GM12878 (cell line): Measurements from ENCODE around the gene CTNS. TPM values are rescaled to one million over a fixed set of nuclear protein-coding genes. Genes with fewer than 3 reads are reported as not detected.
A peak's percentile ranks its signal among the peaks of the same experiment; 100 is the strongest.

Experiments used
- CBX5 ChIP-seq: sonication (generic); IDR thresholded peaks from 2 replicates; pipeline ENCODE4 v1.6.1; 2016; ENCODE audit warnings: low read depth, moderate library complexity, mild to moderate bottlenecking, inconsistent platforms
- EED ChIP-seq: sonication (generic); IDR thresholded peaks from 2 replicates; pipeline ENCODE4 v1.6.1; 2016; ENCODE audit warnings: antibody characterized with exemption, low read depth
- ESRRA ChIP-seq: IDR thresholded peaks from 2 replicates; pipeline ENCODE4 v1.6.1; 2012; ENCODE audit warnings: mild to moderate bottlenecking, low read length, improper control_type of control experiment
- ETV6 ChIP-seq, 2 experiments: fragments of 450-650 bp in 1 of 2; IDR thresholded peaks in 1 of 2; conservative IDR thresholded peaks in 1 of 2; 2 replicates each; pipeline ENCODE4 v1.6.1; 2014; ENCODE audit warnings: antibody characterized with exemption in 1 of 2, borderline replicate concordance in 1 of 2, low read depth in 1 of 2, mild to moderate bottlenecking in 1 of 2, moderate library complexity in 1 of 2
- FOXK2 ChIP-seq: fragments of 450-650 bp; IDR thresholded peaks from 2 replicates; pipeline ENCODE4 v1.6.1; 2017; ENCODE audit warnings: mild to moderate bottlenecking, moderate library complexity
- GATAD2B ChIP-seq: fragments of 450-650 bp; conservative IDR thresholded peaks from 2 replicates; pipeline ENCODE4 v1.6.1; 2017; ENCODE audit warnings: low read depth, mild to moderate bottlenecking, moderate library complexity
- HDGF ChIP-seq: fragments of 450-650 bp; IDR thresholded peaks from 2 replicates; pipeline ENCODE4 v1.6.1; 2016; ENCODE audit warnings: antibody characterized with exemption
- JUNB ChIP-seq: IDR thresholded peaks from 2 replicates; pipeline ENCODE4 v1.6.1; 2016; ENCODE audit warnings: antibody characterized with exemption, mild to moderate bottlenecking
- KAT2A ChIP-seq: conservative IDR thresholded peaks from 2 replicates; pipeline ENCODE4 v1.6.1; 2011; ENCODE audit warnings: low read depth, low read length; ENCODE audit not compliant: control insufficient read depth
- MTA2 ChIP-seq: fragments of 450-650 bp; IDR thresholded peaks from 2 replicates; pipeline ENCODE4 v1.6.1; 2016; ENCODE audit warnings: low read depth, mild to moderate bottlenecking, moderate library complexity
- NFYB ChIP-seq: IDR thresholded peaks from 2 replicates; pipeline ENCODE4 v1.6.1; 2011; ENCODE audit warnings: low read depth, mild to moderate bottlenecking, low read length, improper control_type of control experiment, moderate library complexity; ENCODE audit not compliant: insufficient read depth
- RBBP5 ChIP-seq: fragments of 200-600 bp; sonication (generic); conservative IDR thresholded peaks from 2 replicates; pipeline ENCODE4 v1.6.1; 2016
- SMAD5 ChIP-seq: IDR thresholded peaks from 2 replicates; pipeline ENCODE4 v1.6.1; 2016; ENCODE audit warnings: antibody characterized with exemption, low read depth
- SREBF1 ChIP-seq: IDR thresholded peaks from 2 replicates; pipeline ENCODE4 v1.6.1; 2012; ENCODE audit warnings: mild to moderate bottlenecking, low read length
- SUPT20H ChIP-seq: IDR thresholded peaks from 2 replicates; pipeline ENCODE4 v1.6.1; 2011; ENCODE audit warnings: low read depth, mild to moderate bottlenecking, low read length, moderate library complexity, borderline replicate concordance; ENCODE audit not compliant: control insufficient read depth
- SUZ12 ChIP-seq: fragments of 200-600 bp; sonication (generic); IDR thresholded peaks from one replicate; pipeline ENCODE4 v1.6.1; 2018; ENCODE audit warnings: antibody characterized with exemption, mild to moderate bottlenecking; ENCODE audit not compliant: unreplicated experiment
- TAF1 ChIP-seq: IDR thresholded peaks from 2 replicates; pipeline ENCODE4 v1.6.1; 2011; ENCODE audit warnings: mild to moderate bottlenecking, low read depth, low read length, borderline replicate concordance
- TARDBP ChIP-seq: IDR thresholded peaks from 2 replicates; pipeline ENCODE4 v1.6.1; 2016; ENCODE audit warnings: borderline replicate concordance
- YBX1 ChIP-seq: fragments of 450-650 bp; IDR thresholded peaks from 2 replicates; pipeline ENCODE4 v1.6.1; 2016; ENCODE audit warnings: antibody characterized with exemption
- ZSCAN29 ChIP-seq: fragments of 450-650 bp; IDR thresholded peaks from 2 replicates; pipeline ENCODE4 v1.6.1; 2017; ENCODE audit warnings: mild to moderate bottlenecking, moderate library complexity
- polyA plus RNA-seq, 11 experiments: library from polyadenylated mRNA; depleted of rRNA in 4 of 11; unstranded in 6 of 11; stranded (reverse) in 5 of 11; fragments of >200 nt; fragmentation: Nextera tagmentation in 4 of 11; fragmentation: Illumina TruSeq in 1 of 11; extraction: Ambion mirVana in 4 of 11; extraction: Trizol in 1 of 11; gene quantifications; 1 replicate in 1 of 11; 2 replicates in 10 of 11; pipeline versions ENCODE4 v1.2.1 to v1.2.3, GENCODE V29; 2011 to 2016; ENCODE audit warnings: inconsistent platforms in 2 of 11, missing spikeins in 2 of 11, low read depth in 1 of 11
- total RNA-seq, 4 experiments: library from RNA; depleted of rRNA in 3 of 4; stranded (reverse); fragments of >200 nt in 3 of 4; fragmentation: Illumina TruSeq in 1 of 4; extraction: Trizol in 1 of 4; gene quantifications; 2 replicates each; pipeline versions ENCODE4 v1.2.1 to v1.2.3, GENCODE V29; 2013 to 2021
- TF ChIP-seq, protein P1 (sequence below): fragments of 450-650 bp; IDR thresholded peaks from 2 replicates; pipeline ENCODE4 v1.6.1; 2018; ENCODE audit warnings: borderline replicate concordance, mild to moderate bottlenecking; ENCODE audit not compliant: partially characterized antibody
- TF ChIP-seq, protein P2 (sequence below): fragments of 450-650 bp; formaldehyde crosslinking; IDR thresholded peaks from 2 replicates; pipeline ENCODE4 v1.5.0; 2022; ENCODE audit warnings: mild to moderate bottlenecking, missing genetic modification characterization
- TF ChIP-seq, protein P3 (sequence below): IDR thresholded peaks from 2 replicates; pipeline ENCODE4 v1.6.1; 2012; ENCODE audit warnings: low read depth, low read length, improper control_type of control experiment
- TF ChIP-seq, protein P4 (sequence below): IDR thresholded peaks from 2 replicates; pipeline ENCODE4 v1.6.1; 2011; ENCODE audit warnings: low read depth, mild to moderate bottlenecking, low read length, moderate library complexity, borderline replicate concordance; ENCODE audit errors: extremely low read depth

The CTNS gene
- total and polyA plus RNA-seq, 10 of the 15 experiments (the other 5 are each of a cell fraction or from before 2014, with no cell fraction given), result 0.92 to 10.7 (median 6.4) TPM

DNA sequence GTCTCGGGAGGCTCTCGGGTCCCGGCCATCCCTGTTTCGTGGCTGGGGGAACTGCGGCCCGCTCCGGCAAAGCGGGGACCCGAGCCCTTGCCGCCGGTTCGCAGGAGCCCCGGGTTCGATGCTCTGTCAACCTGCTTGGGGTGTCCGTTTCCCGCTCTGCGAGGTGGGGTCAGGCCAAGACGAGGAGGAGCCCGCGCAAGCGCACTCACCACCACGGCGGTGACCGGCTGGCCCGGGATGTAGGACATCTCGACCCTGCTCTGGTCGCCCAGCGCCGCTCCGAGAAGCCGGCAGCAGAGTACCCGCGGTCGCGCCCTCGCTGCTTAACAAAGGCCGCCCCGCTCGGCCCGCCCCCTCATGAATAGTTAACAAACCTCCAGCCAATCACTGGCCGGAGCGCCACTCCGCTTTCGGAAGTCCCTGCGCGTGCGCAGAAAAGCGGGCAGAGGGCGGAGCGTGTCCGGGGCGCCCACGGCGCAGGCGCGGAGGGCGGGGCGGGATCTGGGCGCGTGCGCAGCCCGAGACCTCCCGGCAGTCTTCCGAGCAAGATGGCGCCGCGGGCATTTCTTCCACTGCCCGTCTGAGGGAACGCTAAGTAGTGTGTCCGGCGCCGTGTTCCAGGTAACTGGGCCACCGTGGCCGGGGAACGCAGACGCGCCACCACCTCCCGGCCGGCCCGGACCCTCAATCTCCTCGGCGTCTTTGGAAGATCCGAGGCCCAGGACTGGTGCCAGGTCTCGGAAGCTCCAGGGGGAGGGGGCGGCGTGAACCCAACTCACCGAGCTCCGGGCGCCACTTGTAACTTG lies 31.9 kb downstream of the CTNS start, which contains the start of the genes EMC6 and TAX1BP3 (continued):
- TF ChIP-seq, protein P1, sequence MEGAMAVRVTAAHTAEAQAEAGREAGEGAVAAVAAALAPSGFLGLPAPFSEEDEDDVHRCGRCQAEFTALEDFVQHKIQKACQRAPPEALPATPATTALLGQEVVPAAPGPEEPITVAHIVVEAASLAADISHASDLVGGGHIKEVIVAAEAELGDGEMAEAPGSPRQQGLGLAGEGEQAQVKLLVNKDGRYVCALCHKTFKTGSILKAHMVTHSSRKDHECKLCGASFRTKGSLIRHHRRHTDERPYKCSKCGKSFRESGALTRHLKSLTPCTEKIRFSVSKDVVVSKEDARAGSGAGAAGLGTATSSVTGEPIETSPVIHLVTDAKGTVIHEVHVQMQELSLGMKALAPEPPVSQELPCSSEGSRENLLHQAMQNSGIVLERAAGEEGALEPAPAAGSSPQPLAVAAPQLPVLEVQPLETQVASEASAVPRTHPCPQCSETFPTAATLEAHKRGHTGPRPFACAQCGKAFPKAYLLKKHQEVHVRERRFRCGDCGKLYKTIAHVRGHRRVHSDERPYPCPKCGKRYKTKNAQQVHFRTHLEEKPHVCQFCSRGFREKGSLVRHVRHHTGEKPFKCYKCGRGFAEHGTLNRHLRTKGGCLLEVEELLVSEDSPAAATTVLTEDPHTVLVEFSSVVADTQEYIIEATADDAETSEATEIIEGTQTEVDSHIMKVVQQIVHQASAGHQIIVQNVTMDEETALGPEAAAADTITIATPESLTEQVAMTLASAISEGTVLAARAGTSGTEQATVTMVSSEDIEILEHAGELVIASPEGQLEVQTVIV, result no peak
- TF ChIP-seq SREBF1 (no peak), EED (no peak), SUPT20H (no peak), ZSCAN29 (no peak), KAT2A (no peak), FOXK2 (no peak), ESRRA (peak; percentile 61; the same call in 1 of the 2 replicates), YBX1 (no peak), SMAD5 (peak; percentile 67; the same call in 1 of the 2 replicates), NFYB (peak; percentile 92), HDGF (0 out of 2 replicates have a peak, but pooled peaks have one; percentile 39), JUNB (no peak), GATAD2B (no peak), TAF1 (peak; percentile 99), RBBP5 (no peak), ETV6 (conservative IDR thresholded peaks at IDR 0.05 in 1 of 2, IDR thresholded peaks at IDR 0.05 in 1 of 2; ENCODE audit: borderline replicate concordance in 1 of 2, low read depth in 1 of 2) (no peak), SUZ12 (no peak), MTA2 (no peak), TARDBP (0 out of 2 replicates have a peak, but pooled peaks have one; percentile 59), CBX5 (no peak)
- TF ChIP-seq, protein P2, sequence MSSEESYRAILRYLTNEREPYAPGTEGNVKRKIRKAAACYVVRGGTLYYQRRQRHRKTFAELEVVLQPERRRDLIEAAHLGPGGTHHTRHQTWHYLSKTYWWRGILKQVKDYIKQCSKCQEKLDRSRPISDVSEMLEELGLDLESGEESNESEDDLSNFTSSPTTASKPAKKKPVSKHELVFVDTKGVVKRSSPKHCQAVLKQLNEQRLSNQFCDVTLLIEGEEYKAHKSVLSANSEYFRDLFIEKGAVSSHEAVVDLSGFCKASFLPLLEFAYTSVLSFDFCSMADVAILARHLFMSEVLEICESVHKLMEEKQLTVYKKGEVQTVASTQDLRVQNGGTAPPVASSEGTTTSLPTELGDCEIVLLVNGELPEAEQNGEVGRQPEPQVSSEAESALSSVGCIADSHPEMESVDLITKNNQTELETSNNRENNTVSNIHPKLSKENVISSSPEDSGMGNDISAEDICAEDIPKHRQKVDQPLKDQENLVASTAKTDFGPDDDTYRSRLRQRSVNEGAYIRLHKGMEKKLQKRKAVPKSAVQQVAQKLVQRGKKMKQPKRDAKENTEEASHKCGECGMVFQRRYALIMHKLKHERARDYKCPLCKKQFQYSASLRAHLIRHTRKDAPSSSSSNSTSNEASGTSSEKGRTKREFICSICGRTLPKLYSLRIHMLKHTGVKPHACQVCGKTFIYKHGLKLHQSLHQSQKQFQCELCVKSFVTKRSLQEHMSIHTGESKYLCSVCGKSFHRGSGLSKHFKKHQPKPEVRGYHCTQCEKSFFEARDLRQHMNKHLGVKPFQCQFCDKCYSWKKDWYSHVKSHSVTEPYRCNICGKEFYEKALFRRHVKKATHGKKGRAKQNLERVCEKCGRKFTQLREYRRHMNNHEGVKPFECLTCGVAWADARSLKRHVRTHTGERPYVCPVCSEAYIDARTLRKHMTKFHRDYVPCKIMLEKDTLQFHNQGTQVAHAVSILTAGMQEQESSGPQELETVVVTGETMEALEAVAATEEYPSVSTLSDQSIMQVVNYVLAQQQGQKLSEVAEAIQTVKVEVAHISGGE, result no peak
- TF ChIP-seq, protein P3, sequence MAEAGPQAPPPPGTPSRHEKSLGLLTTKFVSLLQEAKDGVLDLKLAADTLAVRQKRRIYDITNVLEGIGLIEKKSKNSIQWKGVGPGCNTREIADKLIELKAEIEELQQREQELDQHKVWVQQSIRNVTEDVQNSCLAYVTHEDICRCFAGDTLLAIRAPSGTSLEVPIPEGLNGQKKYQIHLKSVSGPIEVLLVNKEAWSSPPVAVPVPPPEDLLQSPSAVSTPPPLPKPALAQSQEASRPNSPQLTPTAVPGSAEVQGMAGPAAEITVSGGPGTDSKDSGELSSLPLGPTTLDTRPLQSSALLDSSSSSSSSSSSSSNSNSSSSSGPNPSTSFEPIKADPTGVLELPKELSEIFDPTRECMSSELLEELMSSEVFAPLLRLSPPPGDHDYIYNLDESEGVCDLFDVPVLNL, result no peak
- TF ChIP-seq, protein P4, sequence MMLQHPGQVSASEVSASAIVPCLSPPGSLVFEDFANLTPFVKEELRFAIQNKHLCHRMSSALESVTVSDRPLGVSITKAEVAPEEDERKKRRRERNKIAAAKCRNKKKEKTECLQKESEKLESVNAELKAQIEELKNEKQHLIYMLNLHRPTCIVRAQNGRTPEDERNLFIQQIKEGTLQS, result 0 out of 2 replicates have a peak, but pooled peaks have one; percentile 11
